Measurements from ENCODE around the gene PPP1R15A.
"Not testable (repeated sequence)": the region's sequence is repeated elsewhere in the genome, so short reads cannot be mapped to it uniquely, and the experiment has no call there.

Gene PPP1R15A

GRCh38 chr19:48859711-48860572 lies 12.3 kb upstream of the PPP1R15A start:
- no peak for DNase-seq (ENCODE audit: low read depth, low spot score)

GRCh38 chr19:48861313-48861712 lies 10.9 kb upstream of the PPP1R15A start:
- no peak for DNase-seq (ENCODE audit: low read depth, low spot score)

DNA sequence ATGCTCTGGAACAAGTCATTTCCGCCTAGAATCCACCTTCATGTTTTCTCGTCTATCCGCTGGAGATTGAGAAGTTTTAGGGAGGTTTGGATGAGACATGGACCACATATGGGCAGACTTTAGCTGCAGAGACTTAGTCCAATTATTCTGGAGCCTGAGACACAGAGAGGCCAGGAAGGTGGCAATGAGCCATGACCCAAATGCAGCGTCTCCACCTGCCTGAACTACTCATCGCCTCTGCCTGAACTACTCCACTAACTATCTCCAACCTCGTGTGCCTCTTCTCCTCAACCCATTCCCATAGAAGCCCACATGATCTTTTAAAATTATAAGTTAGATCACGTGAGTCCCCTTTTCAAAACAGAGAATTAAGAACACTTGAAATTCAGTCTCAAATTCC lies 9.4 kb upstream of the PPP1R15A start:
- DNase-seq (ENCODE audit: low read depth, low spot score), result no peak

- DNase-seq (ENCODE audit: low read depth, low spot score), result no peak
Measured at GRCh38 chr19:48866692-48867091, 5.5 kb upstream of the PPP1R15A start.

GRCh38 chr19:48867123-48867745 lies 5.0 kb upstream of the PPP1R15A start:
- DNase-seq (ENCODE audit: low read depth, low spot score), result no peak

DNA sequence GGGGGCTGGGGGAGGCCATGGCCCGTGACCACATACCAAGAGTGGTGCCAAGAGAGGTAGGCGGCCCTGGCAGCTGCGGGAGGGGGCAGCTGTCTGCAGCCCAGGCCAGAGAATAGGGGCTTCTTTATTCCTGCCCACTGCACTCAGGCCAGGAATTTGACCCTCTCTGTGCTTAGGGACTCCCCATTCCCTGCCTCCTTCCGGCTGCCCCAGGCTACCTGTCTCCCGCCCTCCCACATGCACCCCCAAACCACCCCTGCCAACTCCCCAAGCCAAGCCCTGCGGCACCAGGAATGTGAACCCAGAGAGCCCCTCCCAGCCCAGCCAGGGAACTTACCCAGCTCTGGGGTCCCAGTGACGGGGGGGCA lies 4.5 kb upstream of the PPP1R15A start:
- no peak for DNase-seq (ENCODE audit: low read depth, low spot score)

- no peak for DNase-seq (ENCODE audit: low read depth, low spot score)
Measured at GRCh38 chr19:48868114-48868886, 3.9 kb upstream of the PPP1R15A start, which contains the start of gene PLEKHA4. Gene PLEKHA4, minus strand, starts transcription at chr19:48868617. Its CDS starts 997 bp downstream, at chr19:48867620.

DNA sequence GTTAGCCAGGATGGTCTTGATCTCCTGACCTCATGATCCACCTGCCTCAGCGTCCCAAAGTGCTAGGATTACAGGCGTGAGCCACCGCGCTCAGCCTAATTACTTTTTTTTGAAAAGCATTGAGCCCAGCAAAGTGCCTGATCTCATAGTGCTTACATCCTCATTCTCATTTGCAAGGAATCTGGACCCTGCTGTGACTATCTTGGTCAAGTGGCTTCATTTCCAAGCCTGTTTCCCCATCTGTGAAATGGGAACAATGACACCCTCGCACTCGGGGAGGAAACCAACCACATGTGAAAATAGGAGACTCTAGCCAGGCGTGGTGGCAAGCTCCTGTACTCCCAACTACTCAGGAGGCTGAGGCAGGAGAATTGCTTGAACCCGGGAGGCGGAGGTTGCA lies 2.2 kb upstream of the PPP1R15A start:
- DNase-seq (ENCODE audit: low read depth, low spot score), result no peak

GRCh38 chr19:48871471-48872181 lies 595 bp upstream of the PPP1R15A start:
- not testable (repeated sequence) for DNase-seq (ENCODE audit: low read depth, low spot score)

DNA sequence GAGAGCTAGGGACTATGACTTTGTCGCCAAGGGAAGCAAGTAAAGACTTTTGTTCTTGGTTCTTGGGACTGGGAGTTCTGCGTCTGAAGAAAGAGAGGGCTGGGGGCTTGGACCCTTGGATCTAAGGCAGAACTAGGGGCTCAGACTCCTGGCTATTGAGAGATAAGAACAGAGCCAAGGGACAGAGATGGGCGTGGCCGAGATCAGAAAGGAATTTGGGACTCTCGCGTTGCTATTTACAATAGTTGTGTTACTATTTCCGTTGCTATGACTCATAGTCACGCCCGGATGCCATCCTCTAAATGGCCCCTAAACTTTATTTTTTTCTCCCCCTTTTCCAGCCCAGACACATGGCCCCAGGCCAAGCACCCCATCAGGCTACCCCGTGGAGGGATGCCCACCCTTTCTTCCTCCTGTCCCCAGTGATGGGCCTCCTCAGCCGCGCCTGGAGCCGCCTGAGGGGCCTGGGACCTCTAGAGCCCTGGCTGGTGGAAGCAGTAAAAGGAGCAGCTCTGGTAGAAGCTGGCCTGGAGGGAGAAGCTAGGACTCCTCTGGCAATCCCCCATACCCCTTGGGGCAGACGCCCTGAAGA lies 759 bp downstream of the PPP1R15A start:
- peak; percentile 77 for DNase-seq (ENCODE audit: low read depth, low spot score)

DNA sequence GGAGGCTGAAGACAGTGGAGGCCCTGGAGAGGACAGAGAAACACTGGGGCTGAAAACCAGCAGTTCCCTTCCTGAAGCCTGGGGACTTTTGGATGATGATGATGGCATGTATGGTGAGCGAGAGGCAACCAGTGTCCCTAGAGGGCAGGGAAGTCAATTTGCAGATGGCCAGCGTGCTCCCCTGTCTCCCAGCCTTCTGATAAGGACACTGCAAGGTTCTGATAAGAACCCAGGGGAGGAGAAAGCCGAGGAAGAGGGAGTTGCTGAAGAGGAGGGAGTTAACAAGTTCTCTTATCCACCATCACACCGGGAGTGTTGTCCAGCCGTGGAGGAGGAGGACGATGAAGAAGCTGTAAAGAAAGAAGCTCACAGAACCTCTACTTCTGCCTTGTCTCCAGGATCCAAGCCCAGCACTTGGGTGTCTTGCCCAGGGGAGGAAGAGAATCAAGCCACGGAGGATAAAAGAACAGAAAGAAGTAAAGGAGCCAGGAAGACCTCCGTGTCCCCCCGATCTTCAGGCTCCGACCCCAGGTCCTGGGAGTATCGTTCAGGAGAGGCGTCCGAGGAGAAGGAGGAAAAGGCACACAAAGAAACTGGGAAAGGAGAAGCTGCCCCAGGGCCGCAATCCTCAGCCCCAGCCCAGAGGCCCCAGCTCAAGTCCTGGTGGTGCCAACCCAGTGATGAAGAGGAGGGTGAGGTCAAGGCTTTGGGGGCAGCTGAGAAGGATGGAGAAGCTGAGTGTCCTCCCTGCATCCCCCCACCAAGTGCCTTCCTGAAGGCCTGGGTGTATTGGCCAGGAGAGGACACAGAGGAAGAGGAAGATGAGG lies 1.5 kb downstream of the PPP1R15A start:
- no peak for DNase-seq (ENCODE audit: low read depth, low spot score)

DNA sequence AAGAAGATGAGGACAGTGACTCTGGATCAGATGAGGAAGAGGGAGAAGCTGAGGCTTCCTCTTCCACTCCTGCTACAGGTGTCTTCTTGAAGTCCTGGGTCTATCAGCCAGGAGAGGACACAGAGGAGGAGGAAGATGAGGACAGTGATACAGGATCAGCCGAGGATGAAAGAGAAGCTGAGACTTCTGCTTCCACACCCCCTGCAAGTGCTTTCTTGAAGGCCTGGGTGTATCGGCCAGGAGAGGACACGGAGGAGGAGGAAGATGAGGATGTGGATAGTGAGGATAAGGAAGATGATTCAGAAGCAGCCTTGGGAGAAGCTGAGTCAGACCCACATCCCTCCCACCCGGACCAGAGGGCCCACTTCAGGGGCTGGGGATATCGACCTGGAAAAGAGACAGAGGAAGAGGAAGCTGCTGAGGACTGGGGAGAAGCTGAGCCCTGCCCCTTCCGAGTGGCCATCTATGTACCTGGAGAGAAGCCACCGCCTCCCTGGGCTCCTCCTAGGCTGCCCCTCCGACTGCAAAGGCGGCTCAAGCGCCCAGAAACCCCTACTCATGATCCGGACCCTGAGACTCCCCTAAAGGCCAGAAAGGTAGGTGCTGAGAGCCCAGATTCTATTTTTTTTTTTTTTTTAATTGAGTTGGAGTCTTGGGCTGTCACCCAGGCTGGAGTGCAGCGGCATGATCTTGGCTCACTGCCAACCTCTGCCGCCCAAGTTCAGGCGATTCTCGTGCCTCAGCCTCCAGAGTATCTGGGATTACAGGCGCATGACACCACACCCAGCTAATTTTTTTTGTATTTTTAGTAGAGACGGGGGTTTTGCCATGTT lies 2.3 kb downstream of the PPP1R15A start:
- no peak for DNase-seq (ENCODE audit: low read depth, low spot score)

DNA sequence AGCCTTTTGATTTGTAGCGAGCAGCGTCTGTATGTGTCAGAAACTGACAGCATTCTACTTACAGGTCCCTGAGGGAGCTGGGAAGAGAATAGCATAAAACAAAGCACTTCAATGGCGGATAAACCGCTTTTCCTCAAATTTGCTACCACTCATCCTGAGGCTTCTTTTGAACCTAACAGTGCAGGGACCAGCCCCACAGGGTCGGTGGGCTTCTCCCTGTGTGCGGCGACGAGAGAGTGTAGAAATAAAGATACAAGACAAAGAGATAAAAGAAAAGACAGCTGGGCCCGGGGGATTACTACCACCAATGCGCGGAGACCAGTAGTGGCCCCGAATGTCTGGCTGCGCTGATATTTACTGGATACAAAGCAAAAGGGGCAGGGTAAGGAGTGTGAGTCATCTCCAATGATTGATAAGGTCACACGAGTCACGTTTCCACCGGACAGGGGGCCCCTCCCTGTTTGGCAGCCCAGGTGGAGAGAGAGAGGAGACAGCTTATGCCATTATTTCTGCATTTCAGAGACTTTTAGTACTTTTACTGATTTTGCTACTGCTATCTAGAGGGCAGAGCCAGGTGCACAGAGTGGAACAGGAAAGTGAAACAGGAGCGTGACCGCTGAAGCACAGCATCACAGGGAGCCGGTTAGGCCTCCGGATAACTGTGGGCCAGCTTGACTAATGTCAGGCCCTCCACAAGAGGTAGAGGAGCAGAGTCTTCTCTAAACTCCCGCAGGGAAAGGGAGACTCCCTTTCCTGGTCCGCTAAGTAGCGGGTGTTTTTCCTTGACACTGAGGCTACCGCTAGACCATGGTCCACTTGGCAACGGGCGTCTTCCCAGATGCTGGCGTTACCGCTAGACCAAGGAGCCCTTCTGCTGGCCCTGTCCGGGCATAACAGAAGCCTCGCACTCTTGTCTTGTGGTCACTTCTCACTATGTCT lies 4.1 kb downstream of the PPP1R15A start:
- not testable (repeated sequence) for DNase-seq (ENCODE audit: low read depth, low spot score)

GRCh38 chr19:48877855-48878195 lies 5.6 kb downstream of the PPP1R15A start:
- no peak for DNase-seq (ENCODE audit: low read depth, low spot score)

- no peak for DNase-seq (ENCODE audit: low read depth, low spot score)
Measured at GRCh38 chr19:48878196-48879024, 6.2 kb downstream of the PPP1R15A start.

DNA sequence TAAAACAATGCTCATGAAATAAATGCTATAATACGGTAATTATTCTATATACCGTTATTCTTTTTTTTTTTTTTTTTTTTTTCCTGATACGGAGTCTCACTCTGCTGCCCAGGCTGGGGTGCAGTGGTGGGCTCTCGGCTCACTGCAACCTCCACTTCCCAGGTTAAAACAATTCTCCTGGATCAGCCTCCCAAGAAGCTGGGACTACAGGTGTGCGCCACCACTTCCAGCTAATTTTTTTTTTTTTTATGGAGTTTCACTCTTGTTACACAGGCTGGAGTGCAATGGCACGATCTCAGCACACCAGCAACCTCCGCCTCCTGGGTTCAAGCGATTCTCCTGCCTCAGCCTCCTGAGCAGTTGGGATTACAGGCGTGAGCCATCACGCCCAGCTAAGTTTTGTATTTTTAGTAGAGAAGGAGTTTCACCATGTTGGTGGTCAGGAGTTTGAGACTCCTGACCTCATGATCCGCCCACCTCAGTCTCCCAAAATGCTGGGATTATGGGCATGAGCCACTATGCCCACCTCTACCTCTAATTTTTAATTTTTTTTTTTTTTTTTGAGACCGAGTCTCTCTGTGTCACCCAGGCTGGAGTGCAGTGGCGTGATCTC lies 6.9 kb downstream of the PPP1R15A start:
- DNase-seq (ENCODE audit: low read depth, low spot score), result no peak

DNA sequence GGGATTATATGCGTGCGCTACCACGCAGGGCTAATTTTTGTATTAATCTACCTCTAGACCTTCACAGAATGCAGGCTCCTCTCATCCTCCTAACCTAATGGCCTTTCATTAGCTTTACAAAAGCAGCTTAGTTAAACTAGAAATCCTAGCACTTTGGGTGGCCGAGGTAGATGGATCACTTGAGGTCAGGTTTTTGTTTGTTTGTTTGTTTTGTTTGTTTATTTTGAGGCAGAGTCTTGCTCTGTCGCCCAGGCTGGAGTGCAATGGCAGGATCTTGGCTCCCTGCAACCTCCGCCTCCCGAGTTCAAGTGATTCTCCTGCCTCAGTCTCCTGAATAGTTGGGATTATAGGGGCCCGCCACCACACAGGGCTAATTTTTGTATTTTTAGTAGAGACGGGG lies 7.5 kb downstream of the PPP1R15A start:
- not testable (repeated sequence) for DNase-seq (ENCODE audit: low read depth, low spot score)

Measured in smooth muscle cell of the brain vasculature (primary cell).